Iris pigment epithelial cell (primary cell): Measurements from ENCODE around the gene CHRNA3.
A peak's percentile ranks its signal among the peaks of the same experiment; 100 is the strongest.
"Not testable (repeated sequence)": the region's sequence is repeated elsewhere in the genome, so short reads cannot be mapped to it uniquely, and the experiment has no call there.

Experiments
- DNase-seq: peaks from one replicate; pipeline ENCODE4 v3.0.0-alpha.2; 2011; ENCODE audit warnings: low read depth

The CHRNA3 gene

DNA sequence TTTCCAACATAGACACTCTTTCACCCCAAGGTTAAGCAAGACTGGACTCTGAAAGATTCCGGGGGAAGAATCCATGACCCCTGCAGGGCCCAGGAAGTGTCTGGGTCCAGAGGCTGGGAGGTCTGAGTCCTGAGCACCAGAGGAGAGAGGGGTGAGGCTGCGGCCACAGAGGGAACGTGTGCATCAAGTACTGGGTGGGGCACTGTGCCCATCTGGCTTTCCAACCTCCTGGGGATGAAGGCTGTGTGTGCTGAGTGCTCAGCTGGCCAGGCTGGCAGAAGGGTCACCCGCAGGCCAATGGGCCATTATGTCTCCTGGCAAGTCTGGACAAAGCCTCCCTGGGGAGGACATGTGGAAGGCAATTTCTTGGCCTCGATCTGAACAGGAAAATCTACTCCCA is 3.3 kb downstream of the CHRNA3 start:
- DNase-seq, result no peak

DNA sequence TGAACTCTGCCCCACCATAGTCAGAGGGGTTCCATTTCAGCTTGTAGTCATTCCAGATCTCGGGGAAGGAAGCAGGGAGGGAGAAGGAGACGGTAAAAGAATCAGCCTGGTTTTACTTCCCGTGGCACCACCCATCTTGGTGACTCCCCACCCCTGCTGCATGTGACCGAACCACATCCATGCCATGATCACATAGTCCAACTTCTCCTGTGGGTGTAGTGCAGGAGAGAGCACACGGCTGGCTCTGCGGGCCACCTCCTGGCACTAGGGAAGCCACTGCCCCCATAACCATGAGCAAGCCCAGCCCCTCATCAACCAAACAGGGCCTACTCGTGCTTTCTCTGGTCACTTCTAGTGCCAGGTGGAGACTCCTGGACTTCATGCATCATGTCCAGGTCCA is 3.7 kb downstream of the CHRNA3 start:
- DNase-seq, result no peak

DNA sequence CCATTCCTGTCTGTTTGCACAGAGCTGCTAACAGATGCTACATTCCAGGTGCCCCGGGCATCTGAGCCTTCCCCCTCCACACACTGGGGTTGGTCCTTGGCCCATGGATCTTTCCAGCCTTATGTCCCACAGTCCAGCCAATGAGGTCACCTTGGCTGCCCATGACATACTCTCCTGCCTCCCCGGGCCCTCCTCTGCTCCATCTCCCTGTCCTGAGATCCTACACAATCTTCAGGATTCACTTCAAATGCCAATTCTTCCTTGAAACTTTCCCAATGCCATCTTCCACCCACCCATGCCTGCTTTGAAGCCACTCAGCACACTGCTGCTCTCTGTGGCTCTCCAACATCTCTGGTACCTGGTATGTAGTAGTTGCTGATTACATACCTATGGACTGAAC is 4.3 kb downstream of the CHRNA3 start:
- DNase-seq, result no peak

DNA sequence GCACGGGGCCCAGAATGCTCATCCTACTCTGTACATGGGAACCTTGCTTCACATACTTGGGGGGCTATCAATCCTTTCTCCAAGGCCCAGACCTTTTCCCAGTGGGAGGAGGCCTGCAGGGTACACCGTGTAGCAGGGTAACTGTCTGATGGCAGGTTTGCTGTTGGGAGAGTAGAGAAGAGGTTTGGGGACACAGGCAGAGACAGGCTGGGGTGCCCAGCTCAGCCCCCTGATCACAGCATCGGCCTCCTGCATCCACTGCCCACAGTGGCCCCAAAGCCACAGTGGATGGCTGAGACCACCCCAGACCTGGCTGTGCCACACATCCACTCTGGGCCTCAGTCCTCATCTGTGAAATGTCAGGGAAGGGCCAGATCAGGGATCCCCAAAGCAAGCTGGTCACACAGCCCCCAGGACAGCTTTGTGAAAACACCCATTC is 5.6 kb downstream of the CHRNA3 start:
- DNase-seq, result no peak

DNA sequence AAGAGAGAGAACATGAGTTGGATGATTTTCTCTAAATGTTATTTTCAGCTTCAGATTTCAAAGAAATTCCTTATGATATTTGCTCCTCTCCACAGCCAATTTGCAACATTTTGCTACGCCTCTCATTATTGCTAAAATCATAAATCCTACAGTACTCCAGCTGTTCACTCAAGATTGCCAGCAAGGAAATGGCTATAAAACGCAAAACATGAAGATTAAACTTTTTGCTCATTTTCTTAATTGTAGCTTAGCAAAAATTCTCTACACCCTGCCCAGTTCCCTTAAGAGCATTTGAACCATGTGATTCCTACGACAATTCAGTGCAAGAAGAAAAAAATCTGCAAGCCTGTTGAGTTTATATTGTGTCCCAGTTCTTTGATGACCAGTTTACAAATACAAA is 6.8 kb downstream of the CHRNA3 start:
- no peak for DNase-seq

DNA sequence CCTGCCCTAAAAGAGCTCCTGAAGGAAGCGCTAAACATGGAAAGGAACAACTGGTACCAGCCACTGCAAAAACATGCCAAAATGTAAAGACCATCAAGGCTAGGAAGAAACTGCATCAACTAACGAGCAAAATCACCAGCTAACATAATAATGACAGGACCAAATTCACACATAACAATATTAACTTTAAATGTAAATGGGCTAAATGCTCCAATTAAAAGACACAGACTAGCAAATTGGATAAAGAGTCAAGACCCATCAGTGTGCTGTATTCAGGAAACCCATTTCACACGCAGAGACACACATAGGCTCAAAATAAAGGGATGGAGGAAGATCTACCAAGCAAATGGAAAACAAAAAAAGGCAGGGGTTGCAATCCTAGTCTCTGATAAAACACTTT is 11.2 kb downstream of the CHRNA3 start:
- DNase-seq, result not testable (repeated sequence)

DNA sequence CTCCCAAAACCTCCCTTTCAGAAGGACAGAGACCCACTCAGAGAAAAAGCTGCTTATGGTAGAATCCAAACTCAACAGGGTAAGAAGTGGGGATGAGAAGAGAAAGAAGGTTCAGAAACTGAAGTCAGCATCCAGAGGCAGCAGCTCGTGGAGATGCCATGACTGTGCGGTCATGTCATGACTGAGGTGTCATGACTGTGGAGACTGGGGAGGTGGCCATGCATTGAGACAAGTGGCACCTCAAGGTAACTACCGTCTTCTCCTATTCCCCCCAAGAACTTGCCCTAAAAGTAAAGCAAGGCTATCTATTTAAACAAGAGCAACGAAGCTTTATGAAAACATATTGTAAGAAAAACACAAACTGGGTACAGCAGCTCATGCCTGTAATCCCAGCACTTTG is 15.1 kb downstream of the CHRNA3 start:
- no peak for DNase-seq

DNA sequence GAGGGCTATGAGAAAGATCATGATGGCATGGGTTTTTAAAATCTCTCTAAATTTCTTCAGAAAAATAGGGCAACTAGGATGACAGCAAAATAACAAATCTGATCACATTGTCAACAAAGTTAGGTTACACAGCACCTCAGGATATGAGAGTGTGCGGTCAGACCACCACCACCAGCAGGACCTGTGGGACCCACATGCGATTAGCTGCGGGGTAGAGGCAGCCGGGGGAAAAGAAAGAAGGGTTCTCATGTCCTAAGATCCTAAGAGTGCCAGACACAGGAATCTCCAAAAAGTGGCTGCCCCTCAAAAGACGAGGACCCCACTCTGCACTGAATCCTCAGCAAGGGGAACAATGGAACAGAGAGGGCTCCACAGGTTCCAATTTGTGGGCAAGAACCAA is 15.6 kb downstream of the CHRNA3 start:
- no peak for DNase-seq

DNA sequence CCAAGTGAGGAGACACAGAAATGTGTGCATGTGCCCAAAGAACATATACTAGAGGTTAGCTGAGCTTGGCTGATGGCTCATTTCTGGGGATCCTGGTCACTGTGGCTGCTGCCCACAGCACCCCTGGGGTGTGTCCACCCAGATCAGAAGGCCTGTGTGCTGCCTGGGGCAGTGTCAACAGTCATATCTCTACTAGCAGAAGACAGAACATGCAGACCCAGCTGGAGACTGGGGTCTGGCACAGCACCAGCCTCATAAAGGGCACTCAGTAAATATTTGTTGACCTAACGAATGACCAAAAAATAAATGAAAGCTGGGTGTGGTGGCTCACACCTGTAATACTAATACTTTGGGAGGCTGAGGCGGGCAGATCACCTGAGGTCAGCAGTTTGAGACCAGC is 16.4 kb downstream of the CHRNA3 start:
- DNase-seq, result no peak

DNA sequence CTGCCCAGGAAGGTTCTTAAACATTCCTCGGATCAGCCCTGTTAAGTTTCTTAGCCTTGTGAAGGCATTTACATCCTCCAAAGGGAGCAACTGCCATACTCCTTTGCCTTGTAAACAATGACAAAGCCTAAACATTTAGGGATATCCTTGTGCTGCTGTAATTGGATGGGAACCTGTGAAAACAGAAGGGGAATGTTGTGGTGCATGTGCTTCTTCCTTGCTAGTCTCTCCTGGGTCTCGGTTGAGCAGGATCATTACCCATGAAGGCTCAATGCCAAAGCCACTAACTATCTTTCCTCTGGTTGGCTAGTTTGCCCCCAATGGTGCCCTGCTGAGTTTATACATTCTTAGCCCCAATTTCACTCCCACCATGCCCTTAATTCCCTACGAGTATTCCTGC is 17.3 kb downstream of the CHRNA3 start:
- no peak for DNase-seq

DNA sequence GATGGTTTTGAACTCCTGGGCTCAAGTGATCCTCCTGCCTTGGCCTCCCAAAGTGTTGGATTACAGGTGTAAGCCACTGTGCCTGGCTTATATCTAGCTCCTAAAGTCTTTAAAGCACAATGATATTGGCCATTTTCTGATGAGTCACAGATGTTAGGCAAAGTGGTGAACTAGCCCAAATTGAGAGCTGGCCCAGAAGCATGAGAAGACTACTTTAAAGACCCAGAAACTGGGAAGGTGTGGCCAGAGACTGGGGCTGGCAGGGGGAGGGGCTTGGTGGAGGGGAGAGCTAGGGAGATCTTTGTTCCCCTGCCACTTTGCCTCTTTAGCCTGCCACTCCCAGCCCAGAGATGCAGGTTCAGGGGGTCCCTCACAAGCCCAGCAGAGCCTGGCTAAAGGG is 21.6 kb downstream of the CHRNA3 start:
- DNase-seq, result no peak

DNA sequence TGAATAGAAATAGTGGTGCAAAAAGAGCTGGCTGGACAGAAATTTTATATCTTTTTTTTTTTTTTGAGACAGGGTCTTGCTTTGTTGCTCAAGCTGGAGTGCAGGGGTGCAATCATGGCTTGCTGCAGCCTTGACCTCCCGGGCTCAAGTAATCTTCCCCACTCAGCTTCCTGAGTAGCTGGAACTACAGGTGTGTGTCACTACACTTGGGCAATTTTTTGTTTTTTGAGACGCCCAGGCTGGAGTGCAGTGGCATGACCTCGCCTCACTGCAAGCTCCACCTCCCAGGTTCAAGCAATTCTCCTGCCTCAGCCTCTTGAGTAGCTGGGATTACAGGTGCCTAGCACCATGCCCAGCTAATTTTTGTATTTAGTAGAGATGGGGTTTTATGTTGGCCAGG is 22.4 kb downstream of the CHRNA3 start:
- no peak for DNase-seq

DNA sequence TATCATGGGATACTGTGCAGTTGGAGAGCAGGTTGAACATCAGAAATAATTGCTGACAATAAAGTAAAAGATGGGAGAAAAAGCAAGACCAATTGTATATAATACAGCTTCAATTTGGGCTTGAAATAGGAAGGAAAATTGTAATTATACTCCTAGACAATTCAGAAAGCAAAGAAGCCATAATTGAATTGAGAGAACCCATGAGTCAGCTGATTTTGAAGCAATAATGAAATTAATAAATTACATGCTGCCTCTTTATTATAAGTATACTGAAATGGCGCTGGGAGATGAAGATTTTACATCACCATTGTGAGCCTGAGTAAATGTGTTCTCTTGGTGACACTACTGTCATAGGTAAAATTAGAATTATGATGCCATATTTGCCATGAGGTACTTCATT is 23.2 kb downstream of the CHRNA3 start:
- no peak for DNase-seq

DNA sequence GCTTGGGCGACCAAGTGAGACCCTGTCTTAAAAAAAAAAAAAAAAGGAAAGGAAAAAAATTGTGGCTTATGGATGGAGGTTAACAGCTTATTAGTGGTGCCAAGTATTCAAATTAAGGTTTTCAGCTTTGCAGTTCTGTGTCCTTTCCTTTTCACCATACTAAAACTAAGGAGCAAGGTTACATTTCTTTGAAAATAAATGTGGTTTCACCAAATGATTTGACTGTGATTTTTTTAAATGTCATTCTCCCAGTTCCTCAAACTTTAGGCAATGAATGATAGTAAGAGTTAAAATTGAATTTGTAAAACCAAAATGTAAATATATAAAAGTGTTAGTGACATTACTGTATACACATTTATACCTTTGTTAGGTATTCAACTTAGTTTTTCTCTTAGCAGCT is 45.9 kb downstream of the CHRNA3 start:
- no peak for DNase-seq

DNA sequence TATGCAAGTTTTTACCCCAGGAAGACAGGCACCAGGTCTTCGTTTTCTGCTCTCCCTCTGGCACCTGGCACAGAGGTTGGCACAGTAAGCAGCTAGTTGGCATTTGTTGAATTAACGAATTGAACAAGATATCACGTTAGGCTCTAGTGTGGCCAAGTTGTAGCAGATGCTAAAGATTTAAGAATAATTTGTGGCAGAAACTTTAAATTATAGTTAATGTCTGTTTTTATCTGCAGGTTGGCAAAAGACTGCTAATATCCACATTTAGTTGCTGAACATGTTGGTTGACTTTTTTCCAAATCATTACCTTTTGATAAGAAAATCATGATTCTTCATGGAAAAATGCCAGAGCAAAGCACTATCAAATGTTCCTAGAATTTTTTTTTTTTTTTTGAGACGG is 47.4 kb downstream of the CHRNA3 start:
- DNase-seq, result no peak

DNA sequence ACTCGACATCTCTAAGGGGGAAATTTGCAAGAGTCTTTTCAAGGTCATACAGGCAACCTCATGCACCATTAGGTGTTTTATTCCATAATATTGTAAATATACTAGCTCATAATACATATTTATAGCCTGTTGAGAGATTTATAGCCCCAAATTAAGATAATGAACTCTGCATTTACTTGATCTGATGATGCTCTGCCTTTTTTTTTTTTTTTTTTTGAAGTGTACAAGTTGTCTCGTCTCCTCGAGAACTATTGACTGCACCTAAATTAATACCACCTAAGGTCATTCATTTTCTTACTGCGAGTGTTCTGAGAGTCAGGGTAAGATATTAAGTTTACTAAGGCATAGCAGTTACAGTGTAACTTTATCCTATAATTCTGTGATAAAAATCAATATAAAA is 49.4 kb downstream of the CHRNA3 start:
- no peak for DNase-seq

DNA sequence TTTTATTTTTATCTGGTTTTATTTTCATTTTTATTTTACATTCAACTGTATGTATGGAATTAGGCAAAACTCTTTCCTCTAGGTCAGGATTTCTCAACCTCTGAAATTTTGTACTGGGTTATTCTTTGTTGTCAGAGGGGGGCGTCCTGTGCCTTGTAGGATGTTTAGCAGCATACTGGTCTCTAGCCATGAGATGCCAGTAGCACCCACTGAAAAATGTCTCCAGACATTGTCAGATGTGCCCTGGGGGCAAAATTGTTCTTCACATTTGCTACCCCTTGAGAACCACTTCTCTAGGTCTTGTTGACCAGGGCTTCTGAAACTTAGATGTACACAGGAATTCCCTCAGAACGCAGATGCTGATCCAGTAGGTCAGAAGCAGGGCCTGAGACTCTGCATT is 50.1 kb downstream of the CHRNA3 start:
- DNase-seq, result no peak

DNA sequence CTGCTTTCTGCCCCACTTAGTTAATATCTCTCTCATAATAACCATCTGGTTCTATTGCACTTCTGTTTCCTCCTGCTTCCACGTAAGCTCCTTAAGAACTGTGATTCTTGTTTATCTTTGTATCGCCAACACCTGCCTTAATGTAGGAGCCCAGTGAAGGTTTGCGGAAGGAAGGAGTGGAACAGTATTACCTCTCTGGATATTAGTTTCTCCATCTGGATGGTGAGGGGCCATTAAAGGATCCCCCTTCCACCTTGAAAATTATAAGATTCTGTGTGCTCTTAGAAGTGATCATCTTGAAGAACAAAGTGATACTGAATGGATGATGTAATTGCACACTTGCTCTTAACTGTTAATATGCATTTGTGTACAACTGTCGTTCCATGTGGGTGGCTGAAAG is 53.3 kb downstream of the CHRNA3 start:
- DNase-seq, result no peak

DNA sequence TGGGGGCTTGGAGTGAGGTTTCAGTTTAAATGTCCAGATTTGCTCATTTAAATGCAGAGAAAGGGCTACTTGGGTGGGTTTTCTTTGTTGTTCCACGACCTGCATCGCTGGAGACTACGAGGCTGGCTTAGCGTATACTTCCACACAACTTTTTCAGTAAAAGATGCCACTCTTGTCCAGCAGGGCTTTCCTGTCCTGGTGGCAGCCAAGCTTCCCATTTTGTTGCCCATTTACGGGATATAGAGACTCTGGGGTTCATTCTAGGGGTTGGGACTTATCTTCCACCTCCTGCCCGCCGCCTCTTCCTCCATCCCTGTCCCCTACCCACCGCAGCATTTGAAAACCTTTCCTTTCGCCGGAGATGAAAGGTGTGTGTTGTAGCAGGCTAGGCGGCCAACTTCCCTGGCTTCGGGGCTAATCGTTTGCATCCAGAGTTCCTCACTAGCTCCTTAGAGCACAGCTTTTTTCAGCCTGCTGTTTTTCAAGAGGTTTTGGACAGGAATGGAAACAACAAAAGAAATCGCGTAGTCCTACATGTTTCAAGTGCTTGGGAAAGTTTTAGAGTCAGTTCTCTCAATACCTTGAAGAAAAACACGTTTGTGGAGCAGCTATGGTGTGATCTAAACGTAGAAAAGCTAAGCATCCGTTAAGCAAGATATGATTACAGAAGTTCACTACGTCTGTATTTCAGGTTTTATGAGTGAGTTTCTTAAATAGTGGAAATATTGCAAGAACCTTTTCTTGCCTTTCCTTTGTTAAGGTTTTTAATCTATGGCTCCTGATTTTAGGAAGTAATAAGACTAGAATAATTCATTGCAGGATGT is 54.6 kb downstream of the CHRNA3 start:
- peak; percentile 18 for DNase-seq

DNA sequence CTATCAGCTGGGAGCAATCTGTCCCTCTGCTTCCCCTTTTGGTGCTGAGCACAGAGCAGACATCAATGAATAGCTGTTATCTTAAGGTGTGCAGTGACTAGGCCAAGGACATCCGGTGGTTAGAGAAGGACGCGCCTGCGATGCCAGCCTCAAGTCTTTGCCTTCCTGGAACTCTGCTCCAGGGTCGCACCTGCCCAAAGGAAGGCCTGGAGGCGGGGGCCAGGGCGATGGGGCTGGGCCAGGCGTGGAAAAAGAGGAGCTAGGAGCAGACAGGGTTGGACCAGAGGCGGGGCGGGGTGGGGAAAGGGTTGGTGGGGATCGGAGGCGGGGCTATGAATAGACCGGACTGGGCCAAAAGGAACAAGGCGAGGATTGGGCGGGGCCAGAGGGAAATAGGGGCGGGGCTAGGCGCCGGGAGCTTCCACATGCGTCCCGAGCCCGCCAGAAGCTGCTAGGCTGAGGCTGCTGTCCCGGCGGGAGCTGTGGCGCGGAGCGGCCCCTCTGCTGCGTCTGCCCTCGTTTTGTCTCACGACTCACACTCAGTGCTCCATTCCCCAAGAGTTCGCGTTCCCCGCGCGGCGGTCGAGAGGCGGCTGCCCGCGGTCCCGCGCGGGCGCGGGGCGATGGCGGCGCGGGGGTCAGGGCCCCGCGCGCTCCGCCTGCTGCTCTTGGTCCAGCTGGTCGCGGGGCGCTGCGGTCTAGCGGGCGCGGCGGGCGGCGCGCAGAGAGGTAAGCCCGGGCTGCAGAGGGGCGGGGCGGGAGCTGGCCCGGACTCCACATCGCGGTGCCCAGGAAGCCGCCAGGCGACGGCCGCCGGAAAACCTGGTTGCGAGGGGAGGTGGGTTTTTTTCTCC is 55.5 kb downstream of the CHRNA3 start, which contains the start of gene CHRNA5:
CHRNA5 (plus strand) TSS at position 424 of the 854 bp plus-strand sequence; CDS start at position 624, 200 bp downstream.
- DNase-seq, result peak; percentile 77

DNA sequence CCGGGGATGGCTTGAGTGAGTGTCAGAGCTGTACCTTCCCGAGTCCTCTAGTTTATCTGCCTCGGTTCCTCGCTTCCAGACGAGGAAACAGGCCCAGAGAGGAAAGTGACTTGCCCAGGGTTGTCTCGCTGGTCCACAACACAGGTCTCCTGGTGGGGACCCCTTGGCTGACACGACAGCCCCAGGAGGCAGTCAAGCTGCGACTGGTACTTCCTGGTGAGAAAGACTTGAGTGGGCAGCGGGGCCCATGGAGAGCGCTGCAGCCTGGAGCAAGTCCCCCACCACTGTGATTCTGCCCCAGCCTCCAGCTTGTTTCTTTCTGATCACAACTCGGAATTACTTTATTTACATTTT is 56.1 kb downstream of the CHRNA3 start:
- no peak for DNase-seq

DNA sequence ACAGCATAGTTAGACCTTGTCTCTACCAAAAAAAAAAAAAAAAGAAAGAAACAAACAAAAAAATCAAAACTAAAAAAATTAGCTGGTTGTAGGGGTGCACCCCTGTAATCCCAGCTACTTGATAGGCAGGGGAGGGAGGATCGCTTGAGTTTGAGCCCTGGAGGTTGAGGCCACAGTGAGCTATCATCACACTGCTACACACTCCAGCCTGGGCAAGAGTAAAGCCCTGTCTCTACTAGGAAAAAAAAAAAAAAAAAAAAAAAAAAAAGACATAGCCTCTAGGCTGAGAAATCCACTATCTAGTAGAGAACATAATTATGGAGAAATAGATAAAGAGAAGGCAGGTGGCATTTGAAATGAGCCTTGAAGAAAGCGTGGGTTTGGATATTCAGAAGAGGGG is 57.7 kb downstream of the CHRNA3 start:
- no peak for DNase-seq

DNA sequence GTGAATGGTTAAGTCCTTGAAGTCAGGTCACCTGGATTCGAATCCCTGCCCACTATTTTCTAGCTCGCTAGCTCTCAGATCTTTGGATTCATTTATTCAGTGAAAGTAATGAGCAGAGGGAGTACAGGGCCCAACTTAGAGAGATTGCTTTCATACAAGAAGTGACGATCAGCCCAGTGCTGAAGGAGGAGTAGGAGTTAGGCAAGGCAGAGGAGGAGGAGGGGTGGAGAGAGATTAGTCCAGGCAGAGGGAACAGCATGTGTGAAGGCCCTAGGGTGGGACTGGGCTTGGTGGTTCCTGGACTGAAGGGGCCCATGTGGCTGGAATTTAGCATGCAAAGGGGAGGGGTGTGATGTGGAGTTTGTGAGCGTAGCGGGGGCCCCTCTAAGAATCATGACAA is 59.3 kb downstream of the CHRNA3 start:
- no peak for DNase-seq
